Anterior cingulate cortex (tissue), 58 donors: Measurements from ENCODE around the gene HIPK4.
"Not testable (repeated sequence)": the region's sequence is repeated elsewhere in the genome, so short reads cannot be mapped to it uniquely, and the experiment has no call there.

Experiments
- DNase-seq, 58 donors: peaks; one replicate each; lab custom pipeline; 2025; lab: John Stamatoyannopoulos, UW

The HIPK4 gene

DNA sequence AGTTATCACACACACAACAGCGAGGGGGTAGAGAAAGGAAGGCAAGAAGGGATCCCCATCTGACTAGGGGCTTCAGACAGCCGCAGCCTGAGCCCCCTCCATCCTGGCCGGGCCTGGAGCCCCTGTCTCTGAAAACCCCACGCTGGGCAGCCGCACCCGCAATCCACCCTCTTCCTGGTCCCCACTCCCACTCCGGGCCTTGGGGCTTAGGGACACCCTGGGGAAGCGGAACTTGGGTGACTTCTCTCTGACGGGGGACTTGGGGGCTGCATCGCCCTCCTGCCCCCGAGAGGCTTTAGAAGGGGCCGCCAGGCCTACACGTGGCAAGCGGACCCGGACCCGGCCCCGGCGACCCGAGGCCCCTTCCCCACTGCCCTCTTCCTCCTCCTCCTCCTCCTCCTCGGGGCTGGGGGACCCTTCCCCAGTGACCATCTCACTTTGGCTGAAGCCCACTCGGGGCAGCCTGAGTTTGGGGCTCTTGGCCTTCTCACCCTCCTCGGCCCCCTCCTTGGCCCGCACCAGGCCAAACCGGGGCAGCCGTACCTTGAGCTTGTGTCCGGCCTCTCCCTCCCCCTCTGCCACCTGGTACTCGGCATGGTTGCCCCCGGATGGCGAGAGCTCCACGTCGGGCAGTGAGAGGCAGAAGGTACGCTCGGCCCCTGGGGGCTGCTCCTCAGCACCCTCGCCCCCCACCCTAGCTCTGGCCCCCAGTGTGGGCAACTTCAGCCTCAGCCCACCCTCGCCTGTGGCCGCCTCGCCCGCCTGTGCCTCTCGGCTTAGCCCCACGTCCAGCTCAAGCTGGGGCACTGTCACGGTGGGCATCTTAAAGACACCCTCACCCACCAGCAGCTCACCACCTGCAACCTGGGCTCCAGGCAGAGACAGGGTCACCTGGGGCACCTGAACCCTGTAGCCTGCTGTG, 4.2 kb upstream of the HIPK4 start:
- DNase-seq, result no peak

- no peak for DNase-seq
These were observed 3.0 kb upstream of the HIPK4 start for GRCh38 chr19:40392894-40393517.

DNA sequence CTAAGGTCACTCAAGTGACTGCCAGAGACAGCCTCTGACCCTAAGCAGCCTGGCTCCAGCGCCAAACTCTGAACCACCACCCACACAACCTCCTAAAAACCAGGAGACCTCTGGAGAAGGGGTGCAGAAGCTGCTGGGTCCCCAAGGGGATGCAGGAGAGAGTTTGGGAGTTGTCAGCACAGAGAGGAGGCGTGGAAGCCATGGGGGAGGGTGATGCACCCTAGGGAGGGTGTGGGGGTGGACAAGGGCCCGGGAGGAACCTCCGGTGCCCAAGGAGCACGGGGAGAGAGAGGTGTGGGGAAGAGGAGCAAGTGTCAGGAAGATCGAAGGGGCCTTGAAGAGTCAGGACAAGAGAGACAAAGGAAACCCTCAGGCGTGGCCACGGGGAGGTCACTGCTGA, 2.1 kb upstream of the HIPK4 start:
- DNase-seq, result no peak

GRCh38 chr19:40389404-40390083, 437 bp downstream of the HIPK4 start:
- no peak for DNase-seq

GRCh38 chr19:40388481-40388880, 1.5 kb downstream of the HIPK4 start:
- no peak for DNase-seq

DNA sequence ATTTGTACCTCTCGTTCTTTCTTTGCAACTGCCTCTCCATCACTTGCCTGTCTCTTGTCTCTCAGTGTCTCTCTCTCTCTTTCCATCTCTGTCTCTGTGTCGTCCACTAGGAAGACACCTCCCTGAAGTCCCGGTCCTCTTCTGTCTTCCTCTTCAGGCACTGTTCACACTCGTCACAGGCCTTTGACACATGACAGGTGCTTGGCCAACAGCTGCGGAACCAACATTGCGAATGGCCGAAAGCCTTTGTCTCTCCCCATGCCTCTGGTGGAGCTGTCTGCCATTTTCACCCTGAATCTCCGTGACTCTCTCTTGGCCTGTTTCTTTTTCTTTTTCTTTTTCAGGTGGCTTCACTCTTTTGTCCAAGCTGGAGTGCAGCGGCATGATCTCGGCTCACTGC, 2.8 kb downstream of the HIPK4 start:
- no peak for DNase-seq

DNA sequence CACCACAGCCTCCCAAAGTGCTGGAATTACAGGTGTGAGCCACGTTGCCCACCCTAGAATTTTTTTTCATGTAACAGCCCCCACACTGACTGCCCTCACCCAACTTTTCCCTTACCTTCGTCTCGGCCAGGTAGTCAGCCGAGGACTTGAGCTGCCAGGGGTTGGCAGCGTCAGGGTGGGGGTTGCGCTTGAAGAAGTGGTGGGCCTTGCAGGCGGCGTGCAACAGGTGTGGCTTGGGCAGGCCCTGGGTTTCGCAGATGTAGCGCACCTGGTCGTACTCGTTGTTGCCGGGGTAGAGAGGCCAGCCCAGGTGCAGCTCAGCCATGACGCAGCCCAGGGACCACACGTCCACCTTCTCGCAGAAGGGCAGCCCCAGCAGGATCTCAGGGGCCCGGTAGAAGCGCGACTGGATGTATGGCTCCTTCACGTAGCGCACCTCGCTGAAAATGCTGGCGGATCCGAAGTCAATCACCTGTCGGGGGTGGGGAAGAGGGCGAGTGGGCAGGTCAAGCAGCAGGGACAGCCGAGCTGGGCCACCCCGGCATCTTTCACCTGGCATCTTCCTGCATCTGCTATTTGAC, 6.2 kb downstream of the HIPK4 start:
- no peak for DNase-seq

- no peak for DNase-seq
These were observed 8.7 kb downstream of the HIPK4 start for GRCh38 chr19:40381321-40381720.

GRCh38 chr19:40380199-40381037, 9.6 kb downstream of the HIPK4 start:
- peak in 1 of 58 donors; percentile 10 for DNase-seq

GRCh38 chr19:40379446-40380198, 10.4 kb downstream of the HIPK4 start:
- DNase-seq, result no peak

- no peak for DNase-seq
These were observed 11.5 kb downstream of the HIPK4 start for GRCh38 chr19:40378509-40378908.

GRCh38 chr19:40377876-40378385, 12.1 kb downstream of the HIPK4 start:
- DNase-seq, result no peak

GRCh38 chr19:40376286-40376862, 13.6 kb downstream of the HIPK4 start:
- DNase-seq, result no peak

GRCh38 chr19:40374084-40374483, 15.9 kb downstream of the HIPK4 start:
- no peak for DNase-seq

DNA sequence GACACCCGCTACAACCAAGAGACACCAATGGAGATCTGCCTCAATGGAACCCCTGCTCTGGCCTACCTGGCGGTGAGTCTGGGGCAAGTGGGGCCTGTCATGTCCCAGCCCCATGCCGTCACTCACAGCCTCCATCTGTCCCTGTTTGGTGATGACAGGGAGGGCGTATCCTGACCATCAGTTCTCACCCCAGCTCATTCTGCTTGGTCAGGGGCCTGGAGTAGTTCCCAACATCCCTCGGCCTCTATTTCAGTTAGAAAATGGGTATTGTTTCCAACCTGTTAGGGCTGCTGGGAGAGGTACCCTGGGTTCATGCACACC, 18.2 kb downstream of the HIPK4 start:
- DNase-seq, result no peak

GRCh38 chr19:40370997-40371801, 18.8 kb downstream of the HIPK4 start:
- DNase-seq, result no peak

- DNase-seq, result not testable (repeated sequence)
These were observed 19.7 kb downstream of the HIPK4 start for GRCh38 chr19:40370253-40370652.

DNA sequence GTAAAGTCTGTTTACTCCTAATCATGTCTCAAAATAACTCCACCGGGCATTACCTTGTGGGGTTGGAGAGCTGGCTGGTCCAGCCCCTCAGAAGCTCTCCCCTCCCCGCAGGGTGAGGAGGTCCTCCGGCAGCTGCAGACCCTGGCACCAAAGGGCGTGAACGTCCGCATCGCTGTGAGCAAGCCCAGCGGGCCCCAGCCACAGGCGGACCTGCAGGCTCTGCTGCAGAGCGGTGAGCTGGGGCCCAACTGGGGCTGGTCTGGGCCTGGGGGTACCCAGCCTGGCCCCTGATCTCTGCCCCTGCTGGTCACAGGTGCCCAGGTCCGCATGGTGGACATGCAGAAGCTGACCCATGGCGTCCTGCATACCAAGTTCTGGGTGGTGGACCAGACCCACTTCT, 20.2 kb downstream of the HIPK4 start:
- DNase-seq, result no peak
